HG03066 (cell line): Measurements from ENCODE around the gene PYGB.
"Not testable (repeated sequence)": the region's sequence is repeated elsewhere in the genome, so short reads cannot be mapped to it uniquely, and the experiment has no call there.

Source experiments
- ATAC-seq: cut with Tn5 transposase; IDR thresholded peaks from one replicate; pipeline ENCODE4 v1.9.1; 2021; ENCODE audit warnings: low read depth; ENCODE audit not compliant: unreplicated experiment

Gene PYGB

DNA sequence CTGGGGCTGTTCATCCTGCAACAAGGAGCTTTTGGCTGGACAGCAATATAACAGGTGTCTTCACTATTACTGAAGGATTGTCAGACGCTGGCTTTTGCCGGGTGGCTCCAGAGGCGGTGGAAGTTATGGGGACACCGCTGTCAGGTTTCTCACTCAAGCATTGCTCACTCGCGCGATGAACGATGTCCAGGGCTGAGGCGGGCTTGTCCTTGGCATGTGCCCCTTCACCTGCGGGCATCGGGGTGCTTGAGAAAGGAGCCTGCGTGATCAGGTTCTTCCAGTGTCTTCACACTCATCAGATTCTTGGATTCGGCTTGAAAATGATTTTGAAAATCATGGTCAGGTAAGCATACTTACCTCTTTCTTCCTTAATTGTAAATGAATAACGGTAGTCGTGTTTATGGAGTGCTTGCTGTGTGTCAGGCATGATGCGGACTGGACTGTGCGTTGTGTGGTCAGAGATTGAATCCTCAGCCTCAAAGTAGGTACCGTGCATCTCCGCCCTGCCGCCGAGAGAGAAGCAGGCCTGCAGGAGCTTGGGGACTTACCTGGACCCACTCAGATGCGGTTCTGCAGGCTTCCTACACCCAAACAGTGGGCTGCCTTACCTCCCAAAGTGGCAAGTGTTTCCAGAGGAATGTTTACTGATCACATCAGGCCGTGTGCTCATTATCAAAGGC is 18.3 kb upstream of the PYGB start:
- no peak for ATAC-seq

DNA sequence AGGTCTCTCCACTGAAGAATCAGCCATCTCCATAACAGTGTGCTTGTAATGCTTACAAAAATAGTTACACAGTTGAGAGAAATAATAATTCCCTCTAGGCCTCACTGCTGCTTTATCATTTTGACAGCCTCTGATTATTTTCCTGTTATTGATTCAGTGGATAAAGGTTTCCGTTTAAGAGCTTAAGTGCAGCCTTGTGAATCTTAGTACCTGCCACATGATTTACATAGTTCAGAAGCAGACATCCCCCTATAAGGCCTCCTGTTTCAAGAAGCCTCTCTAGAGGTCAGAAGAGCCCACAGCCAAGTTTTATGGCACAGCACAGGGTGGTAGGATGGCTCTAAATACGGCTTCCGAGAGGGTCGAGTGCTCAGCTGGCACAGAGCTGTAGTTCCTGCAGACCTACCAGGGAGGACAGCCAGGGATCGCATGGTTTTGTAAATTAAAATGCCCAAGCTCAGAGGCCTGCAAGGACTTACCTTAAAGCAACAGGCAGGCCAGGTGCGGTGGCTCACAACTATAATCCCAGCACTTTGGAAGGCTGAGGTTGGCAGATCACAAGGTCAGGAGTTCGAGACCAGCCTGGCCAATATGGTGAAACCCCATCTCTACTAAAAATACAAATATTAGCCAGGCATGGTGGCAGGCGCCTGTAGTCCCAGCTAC is 17.6 kb upstream of the PYGB start:
- ATAC-seq = peak; percentile 89

DNA sequence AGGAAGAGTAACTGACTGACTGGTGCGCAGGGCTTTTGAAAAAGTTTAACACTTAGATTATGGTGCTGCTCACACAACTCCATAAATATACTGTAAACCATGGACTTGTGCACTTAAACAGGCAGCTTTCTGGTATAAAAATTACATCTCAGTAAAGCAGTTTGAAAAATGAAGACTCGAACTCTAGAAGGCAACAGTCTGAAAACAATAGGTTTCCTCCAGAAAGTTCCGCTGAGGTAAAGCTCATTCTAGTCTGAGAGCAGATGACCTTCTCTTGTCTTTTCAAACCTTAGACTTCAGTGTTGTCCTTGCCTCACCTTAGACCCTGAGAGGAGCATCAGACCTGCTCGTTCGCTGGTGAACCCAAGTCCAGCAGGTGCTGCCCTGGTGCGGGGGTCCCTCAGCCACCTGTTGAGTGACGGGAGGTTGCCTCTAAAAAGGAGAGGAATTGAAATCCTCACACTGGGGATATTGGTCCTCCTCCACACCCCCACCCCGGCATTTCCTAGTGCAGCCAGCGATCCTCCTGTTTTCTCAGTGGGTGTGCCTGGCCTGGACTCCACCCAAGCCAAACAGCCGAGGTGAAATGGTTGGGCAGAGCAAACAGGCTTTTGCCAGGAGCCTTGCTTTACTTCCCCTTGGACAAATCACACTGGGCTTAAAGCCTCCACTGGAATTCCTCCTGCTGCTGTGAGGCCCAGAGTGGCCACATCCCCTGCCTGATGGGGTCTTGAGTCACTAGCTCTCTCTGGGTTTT is 14.7 kb upstream of the PYGB start:
- no peak for ATAC-seq

DNA sequence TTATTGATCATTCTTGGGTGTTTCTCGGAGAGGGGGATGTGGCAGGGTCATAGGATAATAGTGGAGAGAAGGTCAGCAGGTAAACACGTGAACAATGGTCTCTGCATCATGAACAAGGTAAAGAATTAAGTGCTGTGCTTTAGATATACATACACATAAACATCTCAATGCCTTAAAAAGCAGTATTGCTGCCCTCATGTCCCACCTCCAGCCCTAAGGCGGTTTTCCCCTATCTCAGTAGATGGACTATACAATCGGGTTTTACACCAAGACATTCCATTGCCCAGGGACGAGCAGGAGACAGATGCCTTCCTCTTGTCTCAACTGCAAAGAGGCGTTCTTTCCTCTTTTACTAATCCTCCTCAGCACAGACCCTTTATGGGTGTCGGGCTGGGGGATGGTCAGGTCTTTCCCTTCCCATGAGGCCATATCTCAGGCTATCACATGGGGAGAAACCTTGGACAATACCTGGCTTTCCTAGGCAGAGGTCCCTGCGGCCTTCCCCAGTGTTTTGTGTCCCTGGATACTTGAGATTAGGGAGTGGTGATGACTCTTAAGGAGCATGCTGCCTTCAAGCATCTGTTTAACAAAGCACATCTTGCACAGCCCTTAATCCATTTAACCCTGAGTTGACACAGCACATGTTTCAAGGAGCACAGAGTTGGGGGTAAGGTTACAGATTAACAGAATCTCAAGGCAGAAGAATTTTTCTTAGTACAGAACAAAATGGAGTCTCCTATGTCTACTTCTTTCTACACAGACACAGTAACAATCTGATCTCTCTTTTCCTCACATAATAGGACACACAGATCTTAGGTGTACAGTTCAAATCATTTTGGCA is 13.7 kb upstream of the PYGB start:
- ATAC-seq = not testable (repeated sequence)

DNA sequence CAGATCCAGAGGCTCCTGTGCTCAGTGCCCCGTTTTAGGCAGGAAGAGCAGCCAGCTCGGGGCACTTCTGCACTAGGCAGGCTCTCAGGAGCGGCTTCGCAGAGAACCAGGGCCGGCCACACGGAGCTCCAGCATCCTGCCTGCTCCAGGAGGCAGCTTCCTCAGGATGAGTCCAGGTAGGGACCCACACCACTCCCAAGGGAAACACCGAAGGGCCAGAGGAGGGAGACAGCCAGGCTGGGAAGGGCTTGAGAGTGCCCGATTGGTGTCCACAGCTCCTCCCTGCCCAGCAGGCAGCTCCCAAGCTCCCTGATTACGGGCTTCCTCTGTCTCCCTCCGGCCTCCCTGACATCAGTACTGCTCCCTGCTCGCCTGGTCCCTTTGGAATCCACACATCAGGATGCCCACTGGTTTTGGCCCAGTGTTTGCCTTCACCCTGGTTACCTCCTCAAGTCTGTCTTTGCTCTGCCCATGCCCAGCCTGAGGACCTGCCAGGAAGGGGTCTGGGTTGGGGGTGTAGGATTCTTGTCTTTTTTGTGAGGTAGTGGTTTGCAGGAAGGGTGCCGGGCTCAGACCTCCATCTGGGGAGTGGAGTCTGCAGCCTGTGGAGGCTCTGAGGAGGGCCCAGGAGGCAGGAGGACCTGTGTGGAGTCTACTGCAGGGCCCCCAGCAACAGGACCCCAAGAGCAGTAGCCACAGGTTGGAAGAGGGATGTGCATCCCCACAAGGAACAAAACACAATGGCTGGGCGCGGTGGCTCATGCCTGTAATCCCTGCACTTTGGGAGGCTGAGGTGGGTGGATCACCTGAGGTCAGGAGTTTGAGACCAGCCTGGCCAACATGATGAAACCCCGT is 11.2 kb upstream of the PYGB start:
- no peak for ATAC-seq

DNA sequence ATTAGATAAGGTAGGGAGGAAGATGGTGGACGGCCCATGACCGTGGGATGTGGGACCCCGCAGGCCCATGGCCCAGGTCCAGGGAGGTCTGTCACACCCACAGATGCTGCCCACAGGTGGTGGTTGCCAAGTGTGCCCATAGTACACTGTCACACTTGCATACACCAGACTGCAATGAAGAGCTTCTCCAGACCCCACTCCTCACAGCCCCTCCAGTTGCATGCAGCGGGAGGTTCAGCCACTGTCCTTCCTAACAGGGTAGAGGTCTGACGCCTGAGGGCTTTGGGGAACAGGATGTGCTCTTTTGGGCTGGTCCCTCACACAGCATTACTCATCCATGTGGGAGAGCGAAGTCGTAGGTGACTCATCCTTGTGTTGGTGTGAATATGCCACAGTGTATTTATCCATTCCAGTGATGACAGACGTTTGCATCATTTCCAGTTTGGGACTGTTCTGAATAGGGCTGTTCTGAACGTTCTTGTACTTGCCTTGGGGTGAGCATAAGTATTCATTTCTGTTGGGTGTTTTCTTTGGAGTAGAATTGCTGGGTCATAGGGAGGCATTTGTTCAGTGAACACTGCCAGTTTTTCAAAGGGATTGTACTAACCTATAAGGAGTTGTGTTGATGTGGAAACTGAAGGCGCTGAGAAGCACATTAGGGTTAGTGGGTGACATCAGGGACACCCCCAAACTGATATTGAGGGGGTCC is 10.1 kb upstream of the PYGB start:
- ATAC-seq = no peak

DNA sequence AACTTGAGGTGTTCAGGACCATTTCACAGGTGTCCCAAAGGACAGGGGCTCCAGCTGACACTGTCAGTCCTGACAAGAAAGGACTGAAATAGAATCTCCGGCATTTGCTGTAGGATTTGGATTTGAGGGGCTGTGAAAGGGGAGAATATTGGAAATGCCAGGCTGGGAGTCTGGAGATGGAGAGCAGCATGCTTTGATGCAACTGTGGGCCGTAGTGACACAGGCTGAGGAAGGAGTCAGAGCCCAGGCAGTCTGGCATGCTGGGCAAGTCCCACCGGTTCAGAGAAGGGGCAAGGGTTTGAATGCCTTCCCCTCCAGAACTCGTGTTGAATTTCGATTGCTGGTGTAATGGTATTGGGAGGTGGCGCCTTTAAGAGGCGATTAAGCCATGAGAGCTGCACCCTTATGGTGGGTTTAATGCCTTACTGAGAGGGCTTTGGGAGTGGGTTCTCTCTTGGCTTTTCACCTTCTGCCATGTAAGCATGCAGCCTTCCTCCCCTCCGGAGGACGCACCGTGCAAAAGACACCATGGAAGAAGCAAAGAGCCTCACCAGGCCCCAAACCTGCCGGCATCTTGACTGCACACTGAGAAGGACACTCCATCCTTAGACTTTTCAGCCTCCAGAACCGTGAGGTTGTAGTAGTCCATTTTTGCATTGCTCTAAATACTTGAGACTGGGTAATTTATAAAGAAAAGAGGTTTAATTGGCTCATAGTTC is 9.4 kb upstream of the PYGB start:
- no peak for ATAC-seq

DNA sequence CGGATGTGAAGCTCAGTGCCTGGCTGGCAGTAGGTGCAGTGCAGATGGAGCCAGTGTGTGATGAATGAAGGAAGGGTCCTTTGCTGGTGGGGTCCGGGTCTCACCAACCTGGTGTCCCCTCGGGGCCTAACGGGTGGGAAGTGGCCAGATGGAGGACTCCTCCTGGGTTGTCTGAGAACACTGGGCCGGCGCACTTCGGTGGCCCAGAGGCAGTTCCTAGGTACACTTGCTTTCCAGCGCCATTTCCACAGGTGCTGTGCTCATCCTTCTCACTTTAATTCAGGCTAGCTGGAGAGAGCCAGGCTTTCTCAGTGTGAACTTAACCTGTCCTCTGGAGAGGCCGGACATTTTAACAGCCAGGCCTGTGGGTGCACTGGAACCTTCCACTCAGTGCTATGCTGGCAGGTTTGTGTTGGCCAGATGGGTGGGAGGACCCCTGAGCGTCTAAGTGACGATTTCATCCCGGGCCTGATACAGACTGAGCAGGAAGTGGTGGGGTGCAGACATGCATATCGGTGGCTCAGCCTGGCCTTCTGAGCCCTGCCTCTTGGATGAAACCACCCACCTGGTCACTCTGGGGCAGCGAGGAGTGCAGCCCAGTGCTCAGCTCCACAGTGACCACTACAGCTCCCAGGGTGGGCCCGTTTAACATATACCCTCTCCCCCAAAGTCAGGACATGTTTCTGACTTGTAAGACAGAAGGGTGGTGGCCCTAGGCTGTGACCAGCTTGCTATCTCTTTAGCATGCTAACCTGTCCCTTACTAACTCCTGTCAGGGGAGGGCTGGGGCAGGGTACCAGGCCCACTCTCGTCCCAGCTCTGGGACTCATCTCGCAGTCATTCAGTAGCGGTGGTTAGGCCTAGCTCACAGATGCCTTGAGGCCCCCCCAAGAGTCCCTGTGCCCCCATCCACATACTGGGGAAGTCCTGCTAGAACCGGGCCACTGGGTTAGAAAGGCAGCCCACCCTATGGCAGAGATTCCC is 8.2 kb upstream of the PYGB start:
- peak; percentile 65 for ATAC-seq

DNA sequence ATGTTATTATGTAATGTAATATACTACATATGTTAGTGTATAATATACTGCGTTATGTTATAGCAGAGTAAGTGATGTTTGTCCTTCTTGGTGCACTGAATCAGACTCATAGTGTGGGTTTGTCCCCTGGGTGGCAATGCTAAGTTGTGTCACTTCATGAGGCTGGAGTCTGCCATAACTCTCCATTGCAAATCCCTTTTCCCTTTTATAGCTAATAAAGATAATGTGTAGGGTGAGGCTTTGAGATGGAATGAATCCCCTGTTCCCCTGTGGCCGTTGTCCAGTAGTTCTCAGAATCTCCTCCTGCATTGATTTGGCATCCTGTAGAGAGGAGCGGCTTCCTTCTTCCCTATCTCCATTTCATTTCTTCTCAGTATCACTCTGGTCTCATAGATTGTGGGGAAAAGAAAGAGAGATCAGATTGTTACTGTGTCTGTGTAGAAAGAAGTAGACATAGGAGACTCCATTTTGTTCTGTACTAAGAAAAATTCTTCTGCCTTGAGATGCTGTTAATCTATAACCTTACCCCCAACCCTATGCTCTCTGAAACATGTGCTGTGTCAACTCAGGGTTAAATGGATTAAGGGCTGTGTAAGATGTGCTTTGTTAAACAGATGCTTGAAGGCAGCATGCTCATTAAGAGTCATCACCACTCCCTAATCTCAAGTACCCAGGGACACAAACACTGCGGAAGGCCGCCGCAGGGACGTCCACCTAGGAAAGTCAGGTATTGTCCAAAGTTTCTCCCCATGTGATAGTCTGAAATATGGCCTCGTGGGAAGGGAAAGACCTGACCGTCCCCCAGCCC is 6.8 kb upstream of the PYGB start:
- not testable (repeated sequence) for ATAC-seq

DNA sequence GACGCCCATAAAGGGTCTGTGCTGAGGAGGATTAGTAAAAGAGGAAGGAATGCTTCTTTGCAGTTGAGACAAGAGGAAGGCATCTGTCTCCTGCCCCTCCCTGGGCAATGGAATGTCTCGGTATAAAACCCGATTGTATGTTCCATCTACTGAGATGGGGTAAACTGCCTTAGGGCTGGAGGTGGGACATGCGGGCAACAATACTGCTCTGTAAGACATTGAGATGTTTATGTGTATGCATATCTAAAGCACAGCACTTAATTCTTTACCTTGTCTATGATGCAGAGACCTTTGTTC is 6.3 kb upstream of the PYGB start:
- not testable (repeated sequence) for ATAC-seq

DNA sequence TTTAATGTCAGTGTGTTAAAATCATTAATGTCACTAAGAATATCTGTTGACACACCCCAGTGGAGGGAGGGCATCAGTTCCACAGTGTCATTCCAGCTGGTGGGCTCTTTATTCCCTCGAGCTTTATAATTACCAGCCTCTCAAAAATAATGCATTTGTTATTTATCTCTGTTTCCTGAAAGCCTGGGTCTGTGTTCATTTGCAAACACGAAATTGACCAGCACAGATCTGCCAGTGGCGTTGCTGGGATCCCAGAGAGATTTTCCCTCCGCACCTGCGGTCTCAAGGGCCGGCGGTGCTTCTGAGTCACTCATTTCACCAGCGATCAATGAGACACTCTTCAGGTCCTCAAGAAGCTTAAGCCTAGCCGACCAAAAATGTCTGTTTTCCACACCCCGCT is 5.7 kb upstream of the PYGB start:
- no peak for ATAC-seq

DNA sequence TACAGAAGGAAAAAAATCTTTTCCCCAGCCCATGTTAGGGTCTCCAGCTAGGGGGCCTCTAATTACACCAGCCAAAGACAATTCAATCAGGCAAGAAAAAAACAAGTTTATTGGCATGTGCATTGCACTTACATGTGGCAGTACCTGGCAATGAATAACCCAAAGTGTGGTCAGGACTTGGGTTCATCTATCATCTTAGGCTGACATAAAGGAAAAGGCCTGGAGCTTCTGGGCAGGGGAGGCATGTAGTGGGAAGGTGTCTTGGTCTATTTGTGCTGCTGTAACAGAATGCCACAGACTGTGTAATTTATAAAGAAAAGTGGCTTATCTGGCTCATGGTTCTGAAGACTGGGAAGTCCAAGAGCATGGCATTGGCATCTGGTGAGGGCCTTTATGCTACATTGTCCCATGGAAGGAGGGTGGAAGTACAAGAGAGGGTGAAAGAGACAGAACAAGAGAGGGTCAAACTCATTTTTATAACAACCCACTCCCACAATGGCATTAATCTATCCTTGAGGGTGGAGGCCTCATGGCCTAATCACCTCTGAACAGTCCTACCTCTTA is 4.4 kb upstream of the PYGB start:
- ATAC-seq = no peak

DNA sequence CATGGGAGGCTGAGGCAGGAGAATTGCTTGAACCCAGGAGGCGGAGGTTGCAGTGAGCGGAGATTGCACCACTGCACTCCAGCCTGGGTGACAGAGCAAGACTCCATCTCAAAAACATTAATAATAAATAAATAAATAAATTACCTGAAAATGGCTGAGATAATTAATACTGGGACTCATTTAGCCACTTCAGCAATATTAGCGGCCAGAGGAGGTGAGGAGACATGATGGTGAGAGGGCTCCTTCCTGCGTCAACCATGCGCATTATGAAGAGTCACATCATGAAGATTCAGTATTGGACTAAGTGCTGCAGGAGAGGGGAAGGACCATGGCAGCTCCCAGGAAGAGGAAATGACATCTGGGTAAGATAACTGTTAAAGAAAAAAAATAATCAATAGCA is 2.9 kb upstream of the PYGB start:
- ATAC-seq = no peak

DNA sequence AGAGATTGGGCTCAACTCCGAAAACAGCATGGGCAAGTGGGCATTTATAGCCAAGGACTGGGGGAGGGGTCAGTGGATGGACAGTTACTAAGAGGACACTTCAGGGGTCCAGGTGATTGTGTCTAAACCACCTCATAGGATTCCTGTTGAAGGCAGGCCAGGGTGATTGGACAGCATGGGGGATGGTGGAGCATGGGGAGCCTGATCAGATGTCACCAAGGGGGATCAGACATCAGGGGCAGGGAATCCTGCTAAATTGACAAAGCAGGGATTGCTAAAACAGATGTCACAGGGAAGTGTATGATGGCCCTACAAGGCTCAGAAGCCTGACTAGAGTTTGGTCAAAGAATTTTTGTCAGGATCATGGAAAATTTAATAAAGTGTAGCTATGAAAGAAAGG is 2.4 kb upstream of the PYGB start:
- no peak for ATAC-seq

DNA sequence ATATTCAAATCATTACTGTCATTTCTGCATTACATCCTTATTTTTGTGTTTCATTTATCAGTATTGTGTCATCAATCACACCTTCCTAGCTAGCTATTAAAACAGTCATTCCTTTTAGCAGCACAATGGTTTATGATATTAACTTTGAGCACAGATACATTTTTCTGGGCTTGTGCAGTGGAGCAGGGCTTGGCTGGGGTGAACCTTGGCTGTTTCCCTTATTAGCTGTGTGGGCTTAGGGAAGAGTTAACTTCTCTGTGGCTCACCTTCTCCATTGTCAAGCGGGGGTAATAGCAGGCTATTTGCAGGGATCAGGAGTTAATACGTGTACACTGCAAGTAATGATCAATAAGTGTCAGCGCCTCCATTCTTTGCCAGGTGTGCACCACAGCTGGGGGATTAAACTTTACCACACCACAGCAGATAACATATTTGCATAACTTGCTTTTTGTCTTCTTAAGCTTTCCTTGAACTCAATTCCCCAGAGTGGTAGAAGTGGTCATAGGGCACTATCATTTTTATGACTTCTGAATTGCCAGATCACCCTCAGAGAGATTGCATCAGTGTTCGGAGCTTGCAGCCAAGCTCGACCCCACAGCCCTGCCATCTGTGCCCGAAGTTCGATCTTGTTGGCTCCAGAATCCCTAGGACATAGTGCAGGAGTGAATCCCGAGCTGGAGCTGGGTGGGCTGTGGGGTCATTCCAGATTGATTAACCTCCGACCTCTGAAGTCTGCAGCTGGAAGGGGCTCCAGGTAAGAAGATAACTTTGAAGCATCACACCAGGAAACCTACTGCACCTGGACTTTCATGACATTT is 1.5 kb upstream of the PYGB start:
- no peak for ATAC-seq

DNA sequence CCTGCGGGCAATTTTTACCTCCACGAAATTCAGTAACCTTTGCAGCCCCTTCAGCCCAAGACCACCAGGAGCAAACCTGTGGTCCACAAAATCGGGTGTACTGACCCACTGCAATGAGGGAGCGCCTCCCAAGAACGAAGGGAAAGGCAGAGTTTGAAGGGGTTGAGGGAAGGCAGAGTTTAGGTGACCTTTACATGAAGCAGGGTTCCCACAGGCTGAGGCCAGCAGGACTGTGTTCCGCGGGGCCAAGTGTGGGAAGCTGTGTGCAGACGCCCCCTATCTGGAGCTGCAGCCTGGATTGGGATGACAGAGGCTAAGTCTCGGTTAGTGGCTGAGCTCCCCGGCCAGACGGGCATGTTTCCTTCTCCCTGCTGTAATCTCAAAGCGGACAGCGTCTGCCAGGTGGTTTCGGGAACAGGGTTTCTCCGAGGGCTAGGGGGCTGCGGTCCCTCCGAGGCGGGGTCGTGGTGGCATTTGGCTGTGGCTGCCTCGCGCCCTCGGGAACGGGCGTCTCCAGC is 826 bp upstream of the PYGB start:
- ATAC-seq = peak; percentile 3
